Aorta (tissue), 5 donors: ENCODE data around the gene PMM1. TPM values are rescaled to one million over a fixed set of nuclear protein-coding genes. Genes with fewer than 3 reads are reported as not detected.

Experiments used
- ATAC-seq: fragments of 200-7000 bp; cut with Tn5 transposase; one replicate; pipeline ENCODE4 v1.9.1; 2022; ENCODE audit warnings: moderate library complexity; ENCODE audit not compliant: low FRiP score
- DNase-seq, 2 donors: peaks; one replicate each; pipeline ENCODE4 v3.0.0-alpha.2; 2020
- H3K27ac ChIP-seq, 2 donors: one replicate each; pipeline ENCODE4 v1.5.1; 2013; ENCODE audit warnings: low read length in 2 of 2, mild to moderate bottlenecking in 2 of 2, moderate library complexity in 2 of 2, control low read depth in 1 of 2, inconsistent platforms in 1 of 2, low read depth in 1 of 2
- H3K27me3 ChIP-seq, 2 donors: one replicate each; pipeline ENCODE4 v1.6.1; 2013; ENCODE audit warnings: control low read depth in 1 of 2, low read length in 1 of 2, mild to moderate bottlenecking in 1 of 2, moderate library complexity in 1 of 2; ENCODE audit not compliant: insufficient read depth in 2 of 2, control insufficient read depth in 1 of 2
- H3K36me3 ChIP-seq, 2 donors: one replicate each; pipeline ENCODE4 v1.6.1; 2013; ENCODE audit warnings: control low read depth in 1 of 2, low read length in 1 of 2, mild to moderate bottlenecking in 1 of 2; ENCODE audit not compliant: insufficient read depth in 2 of 2, control insufficient read depth in 1 of 2
- H3K4me1 ChIP-seq, 2 donors: one replicate each; pipeline ENCODE4 v1.6.1; 2013; ENCODE audit warnings: low read length in 2 of 2, control low read depth in 1 of 2, mild to moderate bottlenecking in 1 of 2, moderate library complexity in 1 of 2; ENCODE audit not compliant: insufficient read depth in 2 of 2, control insufficient read depth in 1 of 2
- H3K4me3 ChIP-seq, 2 donors: one replicate each; pipeline ENCODE4 v1.5.1; 2013; ENCODE audit warnings: low read length in 2 of 2, control low read depth in 1 of 2, mild to moderate bottlenecking in 1 of 2
- H3K9me3 ChIP-seq: one replicate; pipeline ENCODE4 v1.6.1; 2013; ENCODE audit warnings: mild to moderate bottlenecking, low read length; ENCODE audit not compliant: control insufficient read depth
- WGBS, 2 donors: extraction: QIAGEN DNeasy Blood & Tissue Kit; methylation state at CpG; one replicate each; pipeline ENCODE4 v1.1.7; 2013; 5-methylcytosine and 5-hydroxymethylcytosine counted together
- intact Hi-C, 2 donors: fragments of 100-400 bp; cut with DNase I; formaldehyde crosslinking; loops; one replicate each; pipeline versions ENCODE4 v1.14.2 to v1.15.0; 2022
- polyA plus RNA-seq, 2 donors: library from polyadenylated mRNA; stranded (reverse); fragments of 200-250 nt; gene quantifications; one replicate each; pipeline ENCODE4 v1.2.3, GENCODE V29; 2013
- total RNA-seq, 2 donors: library from RNA; stranded (reverse); fragmentation: NEBNext Ultra II Directional; extraction: Animal tissue kit (Norgen Biotek cat#: 25700); gene quantifications; one replicate each; pipeline ENCODE4 v1.2.1, GENCODE V29; 2021
- donor health status: healthy with polysubstance abuse.
- donor health status: Bipolar disorder and iron deficiency.
- donor health status: DM: no; HTN: no; CAD: no.
- donor health status: DM: no; HTN: no; CAD: no.
- donor health status: DM: yes; HTN: yes; CAD: no.

The PMM1 gene
- total and polyA plus RNA-seq, 4 donors: 23.8 to 101 (median 34.4) TPM

GRCh38 chr22:41556561-41556960 is 33.1 kb downstream of the PMM1 start:
- DNase-seq (no peak), ATAC-seq (no peak)
- H3K27ac ChIP-seq: no peak overlapping the region
- no peaks in the 10 kb centered on the region for H3K27me3 ChIP-seq
- intact Hi-C loops: no loop called here
- no peaks in the 10 kb centered on the region for H3K4me1 ChIP-seq
- H3K4me3 ChIP-seq: no peak overlapping the region
- WGBS, 2 donors: 62 to 76% methylated on average over 10 of the region's 10 CpGs
- no peaks in the 10 kb centered on the region for H3K9me3 ChIP-seq
- H3K36me3 ChIP-seq: no peaks in the 10 kb centered on the region

GRCh38 chr22:41555325-41555982 is 34.2 kb downstream of the PMM1 start:
- no peak for ATAC-seq
- Histone ChIP-seq H3K4me1 (no peaks in the 10 kb centered on the region), H3K9me3 (no peaks in the 10 kb centered on the region), H3K27ac (no peak overlapping the region), H3K36me3 (no peaks in the 10 kb centered on the region), H3K27me3 (no peaks in the 10 kb centered on the region), H3K4me3 (no peak overlapping the region)
- 60 to 66% methylated on average over 7 of the region's 7 CpGs for WGBS, 2 donors
- DNase-seq: no peak
- intact Hi-C loops: no loop called here

GRCh38 chr22:41551877-41552582 is 37.6 kb downstream of the PMM1 start:
- no peak for DNase-seq

GRCh38 chr22:41550952-41551491 is 38.6 kb downstream of the PMM1 start:
- 85 to 88% methylated on average over 12 of the region's 12 CpGs for WGBS, 2 donors
- intact Hi-C loops: loop anchor here in 1 of 2 donors (5.0 kb wide), 1 partner anchor 46 kb away; no protein-coding TSS in a partner anchor
- ATAC-seq (no peak), DNase-seq (no peak)
- Histone ChIP-seq H3K4me1 (no peaks in the 10 kb centered on the region), H3K4me3 (no peak overlapping the region), H3K27me3 (no peaks in the 10 kb centered on the region), H3K27ac (no peak overlapping the region), H3K9me3 (no peaks in the 10 kb centered on the region), H3K36me3 (no peaks in the 10 kb centered on the region)

More at GRCh38 chr22:41551877-41552582, 37.6 kb downstream of the PMM1 start:
- no peaks in the 10 kb centered on the region for H3K27me3 ChIP-seq
- no peak overlapping the region for H3K4me3 ChIP-seq
- 61 to 64% methylated on average over 10 to 11 of the region's 11 CpGs for WGBS, 2 donors
- H3K36me3 ChIP-seq: no peaks in the 10 kb centered on the region
- no peak for ATAC-seq
- intact Hi-C loops: loop anchor here in 1 of 2 donors (5.0 kb wide), 1 partner anchor 45 kb away; no protein-coding TSS in a partner anchor
- no peaks in the 10 kb centered on the region for H3K4me1 ChIP-seq
- no peaks in the 10 kb centered on the region for H3K9me3 ChIP-seq
- H3K27ac ChIP-seq: no peak overlapping the region

- H3K4me1 ChIP-seq: no peaks in the 10 kb centered on the region
- no peaks in the 10 kb centered on the region for H3K27me3 ChIP-seq
- no peaks in the 10 kb centered on the region for H3K36me3 ChIP-seq
- WGBS, 2 donors: 85 to 87% methylated on average over 5 of the region's 5 CpGs
- no peak overlapping the region for H3K27ac ChIP-seq
- DNase-seq (no peak), ATAC-seq (no peak)
- no peaks in the 10 kb centered on the region for H3K9me3 ChIP-seq
- intact Hi-C loops: no loop called here
- H3K4me3 ChIP-seq: no peak overlapping the region
Observed at GRCh38 chr22:41548830-41549211, 40.8 kb downstream of the PMM1 start.

GRCh38 chr22:41544671-41545476 is 44.8 kb downstream of the PMM1 start:
- H3K27me3 ChIP-seq: no peaks in the 10 kb centered on the region
- no peaks in the 10 kb centered on the region for H3K4me1 ChIP-seq
- intact Hi-C loops: loop anchor here in 1 of 2 donors (5.0 kb wide), 1 partner anchor 52 kb away; no protein-coding TSS in a partner anchor
- DNase-seq: no peak
- H3K27ac ChIP-seq: no peak overlapping the region
- WGBS, 2 donors: 18 to 19% methylated on average over 21 of the region's 21 CpGs
- H3K36me3 ChIP-seq: no peaks in the 10 kb centered on the region
- no peaks in the 10 kb centered on the region for H3K9me3 ChIP-seq
- no peak for ATAC-seq
- H3K4me3 ChIP-seq: no peak overlapping the region

GRCh38 chr22:41543854-41544670 is 45.6 kb downstream of the PMM1 start, which contains the start of gene POLR3H:
Gene POLR3H, minus strand, starts transcription at chr22:41544470. Its CDS starts 369 bp downstream, at chr22:41544101.
- Histone ChIP-seq H3K4me3 (peak within 1 kb of the TSS; percentile 31 to 54), H3K36me3 (no peaks in the 10 kb centered on the region), H3K9me3 (no peaks in the 10 kb centered on the region), H3K27ac (peak within 1 kb of the TSS in 1 of 2 donors; percentile 92), H3K27me3 (no peaks in the 10 kb centered on the region), H3K4me1 (no peaks in the 10 kb centered on the region)
- DNase-seq: peak; percentile 99
- 0 to 1% methylated on average over 70 to 80 of the region's 80 CpGs for WGBS, 2 donors
- intact Hi-C loops: loop anchor here in 1 of 2 donors (5.0 kb wide), 1 partner anchor 53 kb away; no protein-coding TSS in a partner anchor
- ATAC-seq: peak; percentile 100
